ENCODE data around the gene C3orf70.

The C3orf70 gene

DNA sequence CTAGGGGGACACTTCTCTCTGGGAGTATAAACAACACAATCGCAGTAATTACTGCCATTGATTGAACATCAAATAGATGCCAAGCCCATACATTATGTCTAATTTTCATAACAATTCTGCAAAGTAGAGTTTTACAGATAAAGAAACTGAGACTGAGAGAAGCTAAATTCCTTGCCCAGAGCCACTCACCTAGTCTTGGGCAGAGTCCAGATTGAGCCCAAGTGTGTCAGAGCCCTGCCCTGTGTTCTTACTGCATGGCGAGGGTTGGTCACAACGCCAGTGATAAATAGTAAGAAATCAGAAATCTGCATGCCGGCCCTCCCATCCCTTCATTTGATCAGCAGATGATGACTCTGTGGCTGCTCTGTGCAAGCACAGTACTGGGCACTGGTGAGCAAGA, 106.3 kb downstream of the C3orf70 start:
- DNase-seq = no peak

DNA sequence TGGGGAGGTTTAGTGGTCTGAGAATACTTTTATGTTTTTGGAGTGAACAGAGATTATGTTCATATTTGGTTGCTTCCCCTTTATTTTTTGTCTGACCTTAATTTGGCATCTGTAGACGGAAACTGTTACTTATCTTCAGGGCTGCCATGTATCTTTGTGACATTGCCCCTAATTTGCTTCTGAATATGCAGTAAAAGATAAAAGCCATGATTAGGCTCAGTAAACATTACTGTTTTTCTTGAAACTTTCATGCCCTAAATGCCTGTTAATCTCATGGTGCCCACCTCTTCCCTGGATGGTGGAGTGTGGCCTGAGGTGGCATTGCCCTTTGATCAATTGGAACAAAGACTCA, 106.7 kb downstream of the C3orf70 start:
- no peak for DNase-seq

DNA sequence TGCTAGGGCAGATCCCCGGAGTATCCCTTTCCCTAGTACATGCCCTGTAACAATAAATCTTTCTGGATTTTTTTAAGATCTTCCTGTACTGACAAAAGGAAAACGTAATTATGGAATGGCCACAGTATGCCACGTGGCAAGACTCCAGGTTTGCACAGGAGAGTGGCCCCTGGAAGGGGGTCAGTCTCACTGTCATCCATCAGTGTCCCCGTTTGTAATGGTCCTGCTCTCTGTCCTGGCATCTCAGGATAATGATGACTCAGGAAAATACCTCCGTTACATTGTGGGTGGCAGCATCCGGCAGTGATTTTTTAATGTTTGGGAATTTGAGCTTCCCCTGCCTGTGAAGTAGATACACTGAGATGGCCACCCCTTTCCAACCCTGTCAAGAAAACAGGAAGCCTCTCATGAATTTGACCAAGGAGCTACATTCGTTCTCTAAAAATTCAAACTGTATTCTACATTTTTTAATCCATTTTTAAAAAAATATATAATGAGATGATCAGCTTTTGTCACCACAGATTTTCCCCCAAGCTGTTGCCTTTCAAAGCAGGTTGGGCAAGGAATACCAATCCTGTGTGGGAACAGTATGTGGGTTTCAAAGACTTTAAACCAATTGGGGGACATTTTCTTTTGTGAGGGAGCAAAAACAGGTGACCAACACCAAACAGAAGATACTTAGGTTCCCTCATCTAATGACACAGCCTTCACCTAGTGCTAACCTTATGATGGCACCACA, 110.4 kb downstream of the C3orf70 start:
- DNase-seq = no peak

DNA sequence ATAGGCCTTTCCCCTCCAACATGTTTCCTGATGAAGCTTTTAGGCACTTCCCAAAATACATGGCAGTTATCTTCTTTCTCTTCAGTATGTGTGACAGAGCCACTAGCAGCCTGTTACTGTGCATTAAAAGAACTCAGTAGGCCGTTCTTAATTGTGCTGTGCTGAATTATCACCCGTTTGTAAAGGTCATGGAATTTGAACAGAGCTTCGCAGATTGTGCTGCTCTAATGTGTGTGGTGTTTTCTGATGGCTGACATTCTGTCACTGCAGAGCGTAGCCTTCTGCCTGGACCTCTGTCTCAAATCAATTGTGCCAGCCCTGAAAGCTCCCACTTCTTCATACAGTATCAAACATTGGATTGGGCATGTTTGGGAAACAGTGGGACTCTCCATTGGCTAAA, 111.3 kb downstream of the C3orf70 start:
- no peak for DNase-seq

DNA sequence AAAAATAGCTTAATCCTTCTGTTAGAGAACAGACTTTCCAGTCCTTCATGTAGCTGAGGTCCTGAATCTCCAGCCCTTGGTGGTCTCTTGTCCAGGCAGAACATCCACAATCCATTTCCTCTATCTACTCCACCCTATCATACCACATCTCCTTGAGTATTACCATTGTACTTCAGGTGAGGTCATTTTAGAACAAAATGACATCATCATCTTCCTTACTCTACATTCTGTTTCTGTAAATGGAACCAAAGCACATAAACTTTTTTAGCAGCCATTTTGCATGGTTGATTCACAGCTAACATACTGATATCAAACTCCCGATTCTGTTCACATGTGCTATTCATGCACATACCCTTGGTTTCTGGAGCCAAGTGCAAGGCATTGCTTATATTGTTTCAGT, 112.4 kb downstream of the C3orf70 start:
- DNase-seq = no peak

DNA sequence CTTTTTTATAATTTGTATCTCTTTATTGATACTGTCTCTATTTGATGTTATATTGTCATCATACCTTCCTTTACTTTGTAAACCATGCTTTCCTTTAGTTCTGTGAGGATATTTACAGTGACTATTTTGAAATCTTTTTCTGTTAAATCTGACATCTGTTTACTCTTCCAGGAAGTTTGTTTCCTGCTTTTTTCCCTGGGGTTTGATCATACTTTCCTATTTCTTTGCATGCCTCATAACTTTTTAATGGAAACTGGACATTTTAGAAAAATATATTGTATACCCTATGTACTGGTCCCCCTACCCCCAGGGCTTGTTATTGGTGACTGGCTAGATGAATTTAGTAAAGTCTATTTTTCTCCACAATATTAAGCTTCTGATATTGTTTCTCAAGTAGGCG, 115.1 kb downstream of the C3orf70 start:
- DNase-seq = no peak

DNA sequence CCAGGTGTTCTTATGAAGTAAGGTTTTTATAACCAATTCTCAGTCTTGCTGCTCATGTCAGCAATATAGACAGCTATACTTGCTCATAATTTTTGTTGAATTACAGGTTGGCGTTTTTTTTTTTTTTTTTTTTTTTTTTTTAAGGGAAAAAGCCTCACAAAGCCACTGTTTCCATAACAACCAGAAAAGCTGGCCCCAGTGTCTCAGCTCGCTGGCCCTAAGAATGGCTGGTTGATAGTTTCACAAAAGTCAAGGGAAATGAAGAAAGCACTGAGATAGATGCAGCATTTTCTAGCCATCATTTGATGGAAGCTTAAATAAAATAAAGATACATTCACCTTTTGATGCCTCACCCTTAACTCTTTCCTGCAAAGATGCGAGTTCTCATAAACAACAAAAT, 121.9 kb downstream of the C3orf70 start:
- no peak for DNase-seq

DNA sequence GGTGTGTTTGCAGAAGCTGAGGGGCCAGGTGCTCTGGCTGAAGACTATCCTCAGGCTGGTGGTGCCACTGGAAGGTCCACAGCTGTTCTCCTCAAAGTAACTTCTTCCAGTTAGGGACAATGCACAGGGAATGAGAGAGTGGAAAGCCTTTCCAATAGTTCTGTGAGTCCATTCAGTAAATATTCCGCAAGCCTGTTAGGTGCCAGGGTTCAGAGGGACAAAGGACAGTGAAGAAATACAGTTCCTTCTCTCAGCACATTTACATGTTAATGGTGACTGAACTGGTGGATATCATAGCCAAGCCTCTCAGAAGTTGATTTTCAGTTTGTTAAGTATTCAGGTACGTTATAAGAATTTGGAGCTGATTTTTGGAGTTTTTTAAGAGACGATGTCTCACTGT, 122.5 kb downstream of the C3orf70 start:
- DNase-seq = no peak

DNA sequence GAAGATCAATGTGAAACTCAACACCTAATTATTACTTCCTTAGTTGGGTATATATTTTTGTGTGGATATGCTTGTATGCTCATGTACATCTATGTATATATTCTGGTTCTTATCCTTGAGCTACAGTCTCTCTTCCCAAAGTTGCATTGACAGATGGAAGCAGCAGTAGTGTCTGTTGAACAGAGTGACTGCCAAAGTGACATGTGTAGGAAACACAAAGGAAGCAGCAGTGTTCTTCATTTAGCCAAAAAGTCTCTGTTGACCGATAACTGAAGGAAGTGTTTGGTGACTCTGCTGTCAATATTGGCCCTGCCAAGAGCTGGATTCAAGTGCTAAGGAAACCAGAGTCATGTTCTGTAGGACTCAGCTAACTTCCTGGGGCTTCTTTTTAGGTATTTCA, 123.8 kb downstream of the C3orf70 start:
- DNase-seq = no peak

DNA sequence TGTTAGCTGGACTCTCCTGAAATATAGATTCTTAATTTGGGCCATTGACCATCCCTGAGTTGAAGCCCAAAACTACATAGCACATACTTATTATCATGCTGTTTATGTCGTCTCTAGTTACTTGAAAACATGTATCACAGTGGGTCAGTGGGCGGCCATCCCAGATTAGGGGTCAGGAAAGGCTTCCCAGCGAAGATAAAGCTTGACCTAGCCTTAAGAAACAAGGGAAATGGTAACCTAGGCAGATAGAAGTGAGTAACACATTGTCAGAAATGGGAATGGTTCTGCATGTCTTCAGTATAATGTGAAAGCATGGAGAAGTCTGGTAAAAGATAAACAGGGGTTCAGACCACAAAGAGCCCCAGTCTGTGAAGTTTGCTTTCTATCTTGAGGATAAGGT, 124.7 kb downstream of the C3orf70 start:
- DNase-seq = no peak
